A673 (cell line): ENCODE data around the gene SYNE2. TPM values are rescaled to one million over a fixed set of nuclear protein-coding genes. Genes with fewer than 3 reads are reported as not detected.

ENCODE experiments used
- BruUV-seq: library from RNA; stranded (reverse); fragments of 400-500 nt; replicated peaks from 2 replicates; lab custom pipeline; 2021; lab: Mats Ljungman, UMichigan
- CTCF ChIA-PET: fragments of 300-600 bp; sonication (Branson Sonifier 250); formaldehyde crosslinking; loops from one replicate; lab custom pipeline; 2022; ENCODE audit warnings: antibody characterized with exemption; lab: Charles Lee
- POLR2A ChIA-PET: fragments of 300-600 bp; sonication (Branson Sonifier 250); formaldehyde crosslinking; loops from one replicate; lab custom pipeline; 2022; ENCODE audit warnings: antibody characterized with exemption; ENCODE audit not compliant: low non-redundant PET; lab: Charles Lee
- DNase-seq: peaks from one replicate; pipeline ENCODE4 v3.0.0-alpha.2; 2015; ENCODE audit warnings: low spot score
- H3K27ac ChIP-seq: fragments of 200-600 bp; sonication (generic); 2 replicates; pipeline ENCODE4 v1.5.1; 2016; ENCODE audit warnings: mixed run types, low read depth, mild to moderate bottlenecking, mixed read lengths, antibody characterized with exemption, low read length; ENCODE audit not compliant: poor library complexity, severe bottlenecking
- H3K27me3 ChIP-seq: fragments of 200-600 bp; sonication (generic); replicated peaks from 2 replicates; pipeline ENCODE4 v1.6.1; 2017; ENCODE audit warnings: mixed run types, low read depth, mild to moderate bottlenecking, mixed read lengths, antibody characterized with exemption, low read length; ENCODE audit not compliant: insufficient read depth, poor library complexity
- H3K36me3 ChIP-seq: fragments of 200-600 bp; sonication (generic); 2 replicates; pipeline ENCODE4 v1.6.1; 2016; ENCODE audit warnings: mixed run types, mild to moderate bottlenecking, mixed read lengths, antibody characterized with exemption, low read length; ENCODE audit not compliant: insufficient read depth, poor library complexity, severe bottlenecking
- H3K4me1 ChIP-seq: fragments of 200-600 bp; sonication (generic); 2 replicates; pipeline ENCODE4 v1.6.1; 2017; ENCODE audit warnings: mixed run types, mild to moderate bottlenecking, mixed read lengths, antibody characterized with exemption, low read length; ENCODE audit not compliant: insufficient read depth, poor library complexity, severe bottlenecking
- H3K4me3 ChIP-seq: fragments of 200-600 bp; sonication (generic); 2 replicates; pipeline ENCODE4 v1.5.1; 2016; ENCODE audit warnings: low read depth, mixed run types, mild to moderate bottlenecking, mixed read lengths, low read length; ENCODE audit not compliant: poor library complexity, severe bottlenecking
- H3K9me3 ChIP-seq: fragments of 200-600 bp; sonication (generic); 2 replicates; pipeline ENCODE4 v1.6.1; 2016; ENCODE audit warnings: mixed run types, low read depth, mild to moderate bottlenecking, mixed read lengths, antibody characterized with exemption, low read length; ENCODE audit not compliant: poor library complexity, severe bottlenecking
- EZH2 ChIP-seq: fragments of 200-600 bp; sonication (generic); IDR thresholded peaks from 2 replicates; pipeline ENCODE4 v1.6.1; 2017; ENCODE audit warnings: borderline replicate concordance, low read depth, mild to moderate bottlenecking, mixed read lengths, antibody characterized with exemption, low read length; ENCODE audit not compliant: poor library complexity, severe bottlenecking
- intact Hi-C: fragments of 100-400 bp; cut with micrococcal nuclease; formaldehyde crosslinking; loops from one replicate; pipeline ENCODE4 v1.10.0; 2022; ENCODE audit not compliant: unreplicated experiment
- total RNA-seq: library from RNA; stranded (reverse); gene quantifications from 2 replicates; pipeline ENCODE4 v1.2.3, GENCODE V29; 2021
- TF ChIP-seq, protein P1 (sequence below): fragments of 300-800, 200-600 bp; sonication (generic); conservative IDR thresholded peaks from 2 replicates; pipeline ENCODE4 v1.5.1; 2017; ENCODE audit warnings: low read depth, mild to moderate bottlenecking, antibody characterized with exemption, low read length, moderate library complexity, mixed read lengths

Gene SYNE2
- total RNA-seq, 1 experiment from 2014 or later, result 68.2 TPM

DNA sequence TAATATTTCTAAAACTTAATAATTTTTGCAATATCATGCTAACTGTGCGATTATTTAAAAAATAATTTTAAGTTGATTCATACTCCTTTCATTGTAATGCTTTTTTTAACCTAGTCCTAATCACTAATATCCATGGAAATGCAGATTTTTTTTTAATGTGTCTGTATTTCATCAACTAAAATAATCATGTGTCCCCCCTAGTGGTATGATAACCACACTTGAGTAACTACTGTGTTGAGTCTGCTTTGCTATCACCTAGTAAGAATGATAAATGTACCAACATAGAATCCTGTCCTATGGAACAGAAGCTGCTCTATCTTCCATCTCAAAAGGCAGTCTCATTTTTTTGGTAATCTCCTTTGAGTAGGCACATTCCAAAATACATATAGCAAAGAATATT, 19.1 kb upstream of the SYNE2 start:
- Histone ChIP-seq H3K9me3 (no peaks in the 10 kb centered on the region), H3K4me1 (peaks cover 11% of the 10 kb centered on the region), H3K36me3 (no peaks in the 10 kb centered on the region), H3K27ac (no peak overlapping the region), H3K27me3 (no peaks in the 10 kb centered on the region), H3K4me3 (no peak overlapping the region)
- ChIA-PET POLR2A (no interaction called here), CTCF (no interaction called here)
- intact Hi-C loops, result no loop called here
- TF ChIP-seq, protein P1, sequence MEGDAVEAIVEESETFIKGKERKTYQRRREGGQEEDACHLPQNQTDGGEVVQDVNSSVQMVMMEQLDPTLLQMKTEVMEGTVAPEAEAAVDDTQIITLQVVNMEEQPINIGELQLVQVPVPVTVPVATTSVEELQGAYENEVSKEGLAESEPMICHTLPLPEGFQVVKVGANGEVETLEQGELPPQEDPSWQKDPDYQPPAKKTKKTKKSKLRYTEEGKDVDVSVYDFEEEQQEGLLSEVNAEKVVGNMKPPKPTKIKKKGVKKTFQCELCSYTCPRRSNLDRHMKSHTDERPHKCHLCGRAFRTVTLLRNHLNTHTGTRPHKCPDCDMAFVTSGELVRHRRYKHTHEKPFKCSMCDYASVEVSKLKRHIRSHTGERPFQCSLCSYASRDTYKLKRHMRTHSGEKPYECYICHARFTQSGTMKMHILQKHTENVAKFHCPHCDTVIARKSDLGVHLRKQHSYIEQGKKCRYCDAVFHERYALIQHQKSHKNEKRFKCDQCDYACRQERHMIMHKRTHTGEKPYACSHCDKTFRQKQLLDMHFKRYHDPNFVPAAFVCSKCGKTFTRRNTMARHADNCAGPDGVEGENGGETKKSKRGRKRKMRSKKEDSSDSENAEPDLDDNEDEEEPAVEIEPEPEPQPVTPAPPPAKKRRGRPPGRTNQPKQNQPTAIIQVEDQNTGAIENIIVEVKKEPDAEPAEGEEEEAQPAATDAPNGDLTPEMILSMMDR, result no peak
- TF ChIP-seq EZH2, result no peak
- DNase-seq, result no peak
- BruUV-seq, result no TSS peak

DNA sequence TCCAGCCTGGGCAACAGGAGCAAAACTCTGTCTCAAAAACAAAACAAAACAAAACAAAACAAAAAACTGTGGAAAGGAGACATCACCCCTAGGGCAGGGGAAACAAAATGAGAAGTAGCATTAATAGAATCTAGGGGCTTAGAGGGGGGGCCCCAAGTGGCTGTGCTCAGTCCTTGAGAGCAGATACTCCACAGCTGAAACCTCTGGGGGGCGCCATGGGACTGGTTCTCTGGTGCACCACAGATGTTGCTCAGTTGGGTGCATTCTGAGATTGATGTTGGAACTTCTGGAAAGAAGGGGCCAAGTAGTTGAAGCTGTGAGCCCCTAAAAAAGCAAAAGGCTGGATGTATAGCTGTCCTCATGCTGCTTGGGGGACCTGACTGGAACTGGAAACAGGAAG, 11.8 kb upstream of the SYNE2 start:
- no TSS peak for BruUV-seq
- H3K4me3 ChIP-seq, result no peak overlapping the region
- TF ChIP-seq, protein P1, result peak; percentile 46
- TF ChIP-seq EZH2, result no peak
- no peak overlapping the region for H3K27ac ChIP-seq
- CTCF ChIA-PET, result no interaction called here
- H3K27me3 ChIP-seq, result no peaks in the 10 kb centered on the region
- H3K36me3 ChIP-seq, result no peaks in the 10 kb centered on the region
- peaks cover 5% of the 10 kb centered on the region for H3K9me3 ChIP-seq
- DNase-seq, result peak; percentile 38
- POLR2A ChIA-PET, result no interaction called here
- intact Hi-C loops, result no loop called here
- peaks cover 11% of the 10 kb centered on the region for H3K4me1 ChIP-seq

DNA sequence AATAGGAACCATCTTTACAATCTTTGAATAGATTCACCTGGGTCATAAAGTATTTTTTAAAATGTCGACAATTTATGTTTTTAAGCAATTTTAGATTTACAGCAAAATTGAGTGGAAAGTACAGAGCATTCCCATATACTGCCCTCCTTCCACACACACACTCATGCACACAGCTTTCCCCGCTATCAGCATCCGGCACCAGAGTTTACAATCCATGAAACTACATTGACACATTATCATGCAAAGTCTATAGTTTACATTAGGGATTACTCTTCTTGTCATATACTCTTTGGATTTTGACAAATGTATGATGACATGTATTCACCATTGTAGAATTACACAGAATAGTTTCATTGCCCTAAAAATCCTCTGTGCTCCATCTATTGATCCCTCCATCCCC, 9.0 kb upstream of the SYNE2 start:
- ChIA-PET POLR2A (no interaction called here), CTCF (no interaction called here)

More for the DNA sequence above, 9.0 kb upstream of the SYNE2 start:
- Histone ChIP-seq H3K4me1 (no peaks in the 10 kb centered on the region), H3K9me3 (peaks cover 5% of the 10 kb centered on the region), H3K36me3 (no peaks in the 10 kb centered on the region), H3K27ac (no peak overlapping the region), H3K4me3 (no peak overlapping the region), H3K27me3 (no peaks in the 10 kb centered on the region)
- TF ChIP-seq, protein P1, result no peak
- TF ChIP-seq EZH2, result no peak
- intact Hi-C loops, result no loop called here
- BruUV-seq, result no TSS peak
- no peak for DNase-seq
